ENCODE measurements around the gene CDA.

The CDA gene

GRCh38 chr1:20658166-20658915 is 69.4 kb downstream of the CDA start:
- DNase-seq, result no peak

- DNase-seq, result no peak
Observed at GRCh38 chr1:20660363-20660762, 71.5 kb downstream of the CDA start.

GRCh38 chr1:20660847-20661206 is 71.9 kb downstream of the CDA start:
- no peak for DNase-seq

- DNase-seq, result peak; percentile 99
Observed at GRCh38 chr1:20661207-20662109, 72.6 kb downstream of the CDA start, which contains the start of gene DDOST. Gene DDOST, minus strand, starts transcription at chr1:20661369. Its CDS starts 19 bp downstream, at chr1:20661350.

GRCh38 chr1:20662110-20662475 is 73.2 kb downstream of the CDA start:
- DNase-seq, result no peak

- DNase-seq, result no peak
Observed at GRCh38 chr1:20663365-20663764, 74.5 kb downstream of the CDA start.

- DNase-seq, result no peak
Observed at GRCh38 chr1:20663969-20664715, 75.2 kb downstream of the CDA start.

GRCh38 chr1:20665726-20666125 is 76.8 kb downstream of the CDA start:
- no peak for DNase-seq

- no peak for DNase-seq
Observed at GRCh38 chr1:20666146-20666545, 77.2 kb downstream of the CDA start.

- DNase-seq, result no peak
Observed at GRCh38 chr1:20666804-20667203, 77.9 kb downstream of the CDA start.

All from DMS79 (cell line).